ENCODE measurements around the gene HSPH1. TPM values are rescaled to one million over a fixed set of nuclear protein-coding genes. Genes with fewer than 3 reads are reported as not detected.
"Not testable (repeated sequence)": the region's sequence is repeated elsewhere in the genome, so short reads cannot be mapped to it uniquely, and the experiment has no call there.

The HSPH1 gene
- total RNA-seq, 4 donors from 2014 or later: 23.0 to 57.7 (median 30.6) TPM

DNA sequence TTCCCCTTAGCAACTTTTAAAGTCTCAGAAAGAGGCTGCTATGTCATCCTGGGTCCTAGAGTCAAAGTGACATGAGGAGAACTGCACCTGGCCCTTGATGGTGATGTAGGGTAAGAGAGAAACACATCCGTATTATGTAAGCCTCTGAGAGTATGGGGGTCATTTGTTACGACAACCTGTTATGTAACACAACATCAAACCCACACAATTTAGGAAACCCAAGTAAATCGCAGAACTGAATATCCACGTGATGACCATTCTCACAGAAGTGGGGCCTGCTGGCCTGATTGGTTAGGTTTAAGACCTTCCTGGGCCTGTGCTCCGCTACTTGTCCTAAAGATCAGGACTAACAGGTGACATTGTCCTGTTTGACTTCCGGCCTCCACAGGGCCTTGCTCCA lies 22.7 kb upstream of the HSPH1 start:
- Histone ChIP-seq H3K4me3 (no peak overlapping the region), H3K36me3 (no peaks in the 10 kb centered on the region), H3K9me3 (no peaks in the 10 kb centered on the region), H3K27ac (no peak overlapping the region), H3K27me3 (no peaks in the 10 kb centered on the region), H3K4me1 (no peaks in the 10 kb centered on the region)
- intact Hi-C loops (cut with DNase I; ENCODE audit: low total_unique reads) (no loop called here), in situ Hi-C loops (cut with MboI; ENCODE audit: low sequenced_read_pairs in 4 of 4) (no loop called here)
- TF ChIP-seq, protein P1, sequence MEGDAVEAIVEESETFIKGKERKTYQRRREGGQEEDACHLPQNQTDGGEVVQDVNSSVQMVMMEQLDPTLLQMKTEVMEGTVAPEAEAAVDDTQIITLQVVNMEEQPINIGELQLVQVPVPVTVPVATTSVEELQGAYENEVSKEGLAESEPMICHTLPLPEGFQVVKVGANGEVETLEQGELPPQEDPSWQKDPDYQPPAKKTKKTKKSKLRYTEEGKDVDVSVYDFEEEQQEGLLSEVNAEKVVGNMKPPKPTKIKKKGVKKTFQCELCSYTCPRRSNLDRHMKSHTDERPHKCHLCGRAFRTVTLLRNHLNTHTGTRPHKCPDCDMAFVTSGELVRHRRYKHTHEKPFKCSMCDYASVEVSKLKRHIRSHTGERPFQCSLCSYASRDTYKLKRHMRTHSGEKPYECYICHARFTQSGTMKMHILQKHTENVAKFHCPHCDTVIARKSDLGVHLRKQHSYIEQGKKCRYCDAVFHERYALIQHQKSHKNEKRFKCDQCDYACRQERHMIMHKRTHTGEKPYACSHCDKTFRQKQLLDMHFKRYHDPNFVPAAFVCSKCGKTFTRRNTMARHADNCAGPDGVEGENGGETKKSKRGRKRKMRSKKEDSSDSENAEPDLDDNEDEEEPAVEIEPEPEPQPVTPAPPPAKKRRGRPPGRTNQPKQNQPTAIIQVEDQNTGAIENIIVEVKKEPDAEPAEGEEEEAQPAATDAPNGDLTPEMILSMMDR (IDR thresholded peaks at IDR 0.05 in 4 of 5, conservative IDR thresholded peaks at IDR 0.05 in 1 of 5): no peak
- TF ChIP-seq POLR2A (IDR thresholded peaks at IDR 0.05): no peak
- no peak for DNase-seq
- no peak for ATAC-seq

DNA sequence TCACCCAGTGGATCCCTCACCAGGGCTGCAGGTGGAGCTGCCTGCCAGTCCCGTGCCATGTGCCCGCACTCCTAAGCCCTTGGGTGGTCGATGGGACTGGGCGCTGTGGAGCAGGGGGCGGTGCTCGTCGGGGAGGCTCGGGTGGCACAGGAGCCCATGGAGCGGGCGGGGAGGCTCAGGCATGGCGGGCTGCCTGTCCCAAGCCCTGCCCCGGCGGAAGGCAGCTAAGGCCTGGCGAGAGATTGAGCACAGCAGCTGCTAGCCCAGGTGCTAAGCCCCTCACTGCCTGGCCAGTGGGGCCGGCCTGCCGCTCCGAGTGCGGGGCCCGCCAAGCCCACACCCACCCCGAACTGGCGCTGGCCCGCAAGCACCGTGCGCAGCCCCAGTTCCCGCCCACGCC lies 21.3 kb upstream of the HSPH1 start:
- H3K36me3 ChIP-seq: no peaks in the 10 kb centered on the region
- no peak for TF ChIP-seq POLR2A (IDR thresholded peaks at IDR 0.05)
- TF ChIP-seq, protein P1 (IDR thresholded peaks at IDR 0.05 in 4 of 5, conservative IDR thresholded peaks at IDR 0.05 in 1 of 5): no peak
- intact Hi-C loops (cut with DNase I; ENCODE audit: low total_unique reads) (no loop called here), in situ Hi-C loops (cut with MboI; ENCODE audit: low sequenced_read_pairs in 4 of 4) (no loop called here)
- H3K4me3 ChIP-seq: no peak overlapping the region
- DNase-seq (no peak), ATAC-seq (no peak)
- H3K27me3 ChIP-seq: no peaks in the 10 kb centered on the region
- H3K27ac ChIP-seq: no peak overlapping the region
- no peaks in the 10 kb centered on the region for H3K9me3 ChIP-seq
- H3K4me1 ChIP-seq: no peaks in the 10 kb centered on the region

DNA sequence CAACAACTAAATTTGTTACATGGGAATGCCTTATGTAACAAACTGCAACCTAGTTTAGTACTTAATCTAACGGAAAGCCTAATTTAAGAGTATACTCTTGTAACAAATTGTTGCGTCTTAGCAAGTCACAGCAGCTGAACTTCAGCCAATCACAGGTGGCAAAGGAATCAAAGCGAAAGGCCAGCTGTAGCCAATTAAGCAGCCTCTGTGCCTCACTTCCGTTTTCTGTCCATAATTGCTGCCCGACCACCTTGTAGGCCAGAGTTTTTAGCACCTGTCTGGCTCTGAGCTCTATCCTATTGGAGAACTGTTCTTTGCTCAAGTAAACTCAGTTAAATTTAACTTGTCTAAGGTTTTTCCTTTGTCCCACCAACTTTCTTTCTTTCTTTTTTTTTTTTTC lies 18.1 kb upstream of the HSPH1 start:
- intact Hi-C loops (cut with DNase I; ENCODE audit: low total_unique reads): no loop called here
- Histone ChIP-seq H3K27me3 (no peaks in the 10 kb centered on the region), H3K27ac (no peak overlapping the region), H3K9me3 (no peaks in the 10 kb centered on the region), H3K4me1 (peaks cover 5 to 16% of the 10 kb centered on the region in 2 donors), H3K4me3 (no peak overlapping the region), H3K36me3 (no peaks in the 10 kb centered on the region)
- ATAC-seq (no peak), DNase-seq (no peak)
- TF ChIP-seq, protein P1 (IDR thresholded peaks at IDR 0.05 in 4 of 5, conservative IDR thresholded peaks at IDR 0.05 in 1 of 5): no peak
- no peak for TF ChIP-seq POLR2A (IDR thresholded peaks at IDR 0.05)
- in situ Hi-C loops (cut with MboI; ENCODE audit: low sequenced_read_pairs in 4 of 4): no loop called here

DNA sequence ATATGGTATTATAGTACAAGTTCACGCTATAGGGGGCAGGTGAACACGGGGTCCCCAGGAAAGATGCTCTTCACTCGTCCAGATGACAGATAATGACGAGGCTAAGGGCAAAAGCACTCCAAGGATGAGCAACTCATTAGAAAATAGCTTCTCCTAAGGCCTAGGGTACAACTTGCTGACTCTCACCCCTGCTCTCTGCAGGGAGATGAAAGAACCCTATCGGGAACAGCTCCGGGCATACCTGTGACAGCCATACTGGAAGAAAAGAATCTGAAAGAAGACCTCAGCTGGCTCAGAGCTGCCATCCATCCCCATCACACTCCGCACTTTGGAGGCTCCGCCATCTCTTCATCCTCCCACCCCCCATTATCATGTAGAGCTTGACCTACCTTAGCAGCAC lies 17.5 kb upstream of the HSPH1 start:
- TF ChIP-seq, protein P1 (IDR thresholded peaks at IDR 0.05 in 4 of 5, conservative IDR thresholded peaks at IDR 0.05 in 1 of 5): no peak
- TF ChIP-seq POLR2A (IDR thresholded peaks at IDR 0.05): no peak
- intact Hi-C loops (cut with DNase I; ENCODE audit: low total_unique reads) (no loop called here), in situ Hi-C loops (cut with MboI; ENCODE audit: low sequenced_read_pairs in 4 of 4) (no loop called here)
- DNase-seq: no peak
- no peak for ATAC-seq
- Histone ChIP-seq H3K9me3 (no peaks in the 10 kb centered on the region), H3K27me3 (no peaks in the 10 kb centered on the region), H3K4me1 (peaks cover 5 to 16% of the 10 kb centered on the region in 2 donors), H3K4me3 (no peak overlapping the region), H3K27ac (no peak overlapping the region), H3K36me3 (no peaks in the 10 kb centered on the region)

DNA sequence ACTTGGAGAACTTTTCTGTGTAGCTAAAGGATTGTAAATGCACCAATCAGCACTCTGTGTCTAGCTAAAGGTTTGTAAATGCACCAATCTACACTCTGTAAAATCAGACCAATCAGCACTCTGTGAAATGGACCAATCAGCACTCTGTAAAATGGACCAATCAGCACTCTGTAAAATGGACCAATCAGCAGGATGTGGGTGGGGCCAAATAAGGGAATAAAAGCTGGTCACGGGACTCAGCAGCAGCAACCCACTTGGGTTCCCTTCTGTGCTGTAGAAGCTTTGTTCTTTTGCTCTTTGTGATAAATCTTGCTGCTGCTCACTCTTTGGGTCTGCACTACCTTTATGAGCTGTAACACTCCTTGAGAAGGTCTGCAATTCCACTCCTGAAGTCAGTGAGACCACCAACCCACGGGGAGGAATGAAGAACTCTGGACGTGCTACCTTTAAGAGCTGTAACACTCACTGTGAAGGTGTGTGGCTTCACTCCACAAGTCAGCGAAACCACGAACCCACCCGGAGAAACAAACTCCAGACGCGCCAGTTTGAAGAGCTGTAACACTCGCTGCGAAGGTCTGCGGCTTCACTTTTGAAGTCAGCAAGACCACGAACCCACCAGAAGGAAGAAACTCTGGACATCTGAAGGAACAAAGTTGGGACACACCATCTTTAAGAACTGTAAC lies 16.2 kb upstream of the HSPH1 start:
- DNase-seq; in situ Hi-C loops (cut with MboI; ENCODE audit: low sequenced_read_pairs in 4 of 4); H3K27me3 ChIP-seq; H3K4me3 ChIP-seq; H3K27ac ChIP-seq; ATAC-seq; intact Hi-C loops (cut with DNase I; ENCODE audit: low total_unique reads); H3K9me3 ChIP-seq; H3K36me3 ChIP-seq: not testable (repeated sequence)
- peaks cover 5 to 16% of the 10 kb centered on the region in 2 donors for H3K4me1 ChIP-seq
